ENCODE measurements around the gene ST13. TPM values are rescaled to one million over a fixed set of nuclear protein-coding genes. Genes with fewer than 3 reads are reported as not detected.
"Not testable (repeated sequence)": the region's sequence is repeated elsewhere in the genome, so short reads cannot be mapped to it uniquely, and the experiment has no call there.

The ST13 gene
- total RNA-seq (2012; rRNA removed), result 125 and 147 TPM in 2 replicates

GRCh38 chr22:40856513-40857308 is at the start of gene ST13, which contains the start of gene XPNPEP3:
Gene ST13 (minus strand): TSS chr22:40856639. CDS start chr22:40856540, 99 bp downstream.
Gene XPNPEP3 (plus strand): TSS chr22:40857148. CDS start chr22:40857182, 34 bp downstream.
- peaks cover 31% of the 10 kb centered on the region for H3K4me1 ChIP-seq (ENCODE audit: control insufficient read depth, insufficient read depth, low read length)
- H3K9ac ChIP-seq (ENCODE audit: low read depth, low read length), result peak within 1 kb of the TSS; percentile 97
- peaks cover 5% of the 10 kb centered on the region for H3K36me3 ChIP-seq (ENCODE audit: insufficient read depth, low read length)
- no peaks in the 10 kb centered on the region for H3K27me3 ChIP-seq (ENCODE audit: control insufficient read depth, insufficient read depth, low read length)
- peak within 1 kb of the TSS; percentile 84 for H3K4me3 ChIP-seq (ENCODE audit: low read length)
- no peaks in the 10 kb centered on the region for H3K9me3 ChIP-seq (replicated peaks; ENCODE audit: low read length)
- H3K4me2 ChIP-seq (ENCODE audit: low read length), result peak within 1 kb of the TSS; percentile 97

- Histone ChIP-seq H3K4me3 (ENCODE audit: low read length) (no peak overlapping the region), H3K9me3 (replicated peaks; ENCODE audit: low read length) (no peaks in the 10 kb centered on the region), H3K4me2 (ENCODE audit: low read length) (no peak overlapping the region), H3K36me3 (ENCODE audit: insufficient read depth, low read length) (peaks cover 14% of the 10 kb centered on the region), H3K27me3 (ENCODE audit: control insufficient read depth, insufficient read depth, low read length) (no peaks in the 10 kb centered on the region), H3K9ac (ENCODE audit: low read depth, low read length) (no peak overlapping the region), H3K4me1 (ENCODE audit: control insufficient read depth, insufficient read depth, low read length) (no peaks in the 10 kb centered on the region)
Measured at GRCh38 chr22:40904101-40904500, 47.7 kb upstream of the ST13 start.

- Histone ChIP-seq H3K4me2 (ENCODE audit: low read length) (peak overlapping the region; percentile 39), H3K9ac (ENCODE audit: low read depth, low read length) (no peak overlapping the region), H3K36me3 (ENCODE audit: insufficient read depth, low read length) (peaks cover 7% of the 10 kb centered on the region), H3K4me3 (ENCODE audit: low read length) (no peak overlapping the region), H3K9me3 (replicated peaks; ENCODE audit: low read length) (no peaks in the 10 kb centered on the region), H3K27me3 (ENCODE audit: control insufficient read depth, insufficient read depth, low read length) (no peaks in the 10 kb centered on the region), H3K4me1 (ENCODE audit: control insufficient read depth, insufficient read depth, low read length) (peaks cover 4% of the 10 kb centered on the region)
Measured at GRCh38 chr22:40898850-40899357, 42.5 kb upstream of the ST13 start.

- Histone ChIP-seq H3K9ac (ENCODE audit: low read depth, low read length) (no peak overlapping the region), H3K4me3 (ENCODE audit: low read length) (no peak overlapping the region), H3K4me2 (ENCODE audit: low read length) (no peak overlapping the region), H3K4me1 (ENCODE audit: control insufficient read depth, insufficient read depth, low read length) (peaks cover 4% of the 10 kb centered on the region), H3K36me3 (ENCODE audit: insufficient read depth, low read length) (peaks cover 7% of the 10 kb centered on the region), H3K27me3 (ENCODE audit: control insufficient read depth, insufficient read depth, low read length) (no peaks in the 10 kb centered on the region), H3K9me3 (replicated peaks; ENCODE audit: low read length) (no peaks in the 10 kb centered on the region)
Measured at GRCh38 chr22:40894417-40894816, 38.0 kb upstream of the ST13 start.

- Histone ChIP-seq H3K9me3 (replicated peaks; ENCODE audit: low read length) (no peaks in the 10 kb centered on the region), H3K27me3 (ENCODE audit: control insufficient read depth, insufficient read depth, low read length) (no peaks in the 10 kb centered on the region), H3K9ac (ENCODE audit: low read depth, low read length) (no peak overlapping the region), H3K36me3 (ENCODE audit: insufficient read depth, low read length) (peaks cover 27% of the 10 kb centered on the region), H3K4me2 (ENCODE audit: low read length) (no peak overlapping the region), H3K4me1 (ENCODE audit: control insufficient read depth, insufficient read depth, low read length) (no peaks in the 10 kb centered on the region), H3K4me3 (ENCODE audit: low read length) (no peak overlapping the region)
Measured at GRCh38 chr22:40890881-40891280, 34.4 kb upstream of the ST13 start.

- Histone ChIP-seq H3K36me3 (ENCODE audit: insufficient read depth, low read length) (peaks cover 27% of the 10 kb centered on the region), H3K4me2 (ENCODE audit: low read length) (no peak overlapping the region), H3K4me3 (ENCODE audit: low read length) (no peak overlapping the region)
Measured at GRCh38 chr22:40889116-40889515, 32.7 kb upstream of the ST13 start.

GRCh38 chr22:40878922-40879321 is 22.5 kb upstream of the ST13 start:
- no peak overlapping the region for H3K4me2 ChIP-seq (ENCODE audit: low read length)

More at GRCh38 chr22:40889116-40889515, 32.7 kb upstream of the ST13 start:
- Histone ChIP-seq H3K4me1 (ENCODE audit: control insufficient read depth, insufficient read depth, low read length) (no peaks in the 10 kb centered on the region), H3K9me3 (replicated peaks; ENCODE audit: low read length) (no peaks in the 10 kb centered on the region), H3K27me3 (ENCODE audit: control insufficient read depth, insufficient read depth, low read length) (no peaks in the 10 kb centered on the region), H3K9ac (ENCODE audit: low read depth, low read length) (no peak overlapping the region)

GRCh38 chr22:40877488-40877887 is 21.0 kb upstream of the ST13 start:
- Histone ChIP-seq H3K36me3 (ENCODE audit: insufficient read depth, low read length) (peaks cover 17% of the 10 kb centered on the region), H3K27me3 (ENCODE audit: control insufficient read depth, insufficient read depth, low read length) (no peaks in the 10 kb centered on the region), H3K4me3 (ENCODE audit: low read length) (no peak overlapping the region), H3K9ac (ENCODE audit: low read depth, low read length) (no peak overlapping the region), H3K4me1 (ENCODE audit: control insufficient read depth, insufficient read depth, low read length) (no peaks in the 10 kb centered on the region), H3K9me3 (replicated peaks; ENCODE audit: low read length) (no peaks in the 10 kb centered on the region), H3K4me2 (ENCODE audit: low read length) (no peak overlapping the region)

More at GRCh38 chr22:40878922-40879321, 22.5 kb upstream of the ST13 start:
- H3K4me3 ChIP-seq (ENCODE audit: low read length), result no peak overlapping the region
- H3K4me1 ChIP-seq (ENCODE audit: control insufficient read depth, insufficient read depth, low read length), result no peaks in the 10 kb centered on the region
- no peaks in the 10 kb centered on the region for H3K9me3 ChIP-seq (replicated peaks; ENCODE audit: low read length)
- no peak overlapping the region for H3K9ac ChIP-seq (ENCODE audit: low read depth, low read length)
- peaks cover 22% of the 10 kb centered on the region for H3K36me3 ChIP-seq (ENCODE audit: insufficient read depth, low read length)
- no peaks in the 10 kb centered on the region for H3K27me3 ChIP-seq (ENCODE audit: control insufficient read depth, insufficient read depth, low read length)

- Histone ChIP-seq H3K4me1 (ENCODE audit: control insufficient read depth, insufficient read depth, low read length) (no peaks in the 10 kb centered on the region), H3K9me3 (replicated peaks; ENCODE audit: low read length) (no peaks in the 10 kb centered on the region), H3K9ac (ENCODE audit: low read depth, low read length) (no peak overlapping the region), H3K27me3 (ENCODE audit: control insufficient read depth, insufficient read depth, low read length) (no peaks in the 10 kb centered on the region), H3K4me2 (ENCODE audit: low read length) (no peak overlapping the region), H3K36me3 (ENCODE audit: insufficient read depth, low read length) (peaks cover 13% of the 10 kb centered on the region), H3K4me3 (ENCODE audit: low read length) (no peak overlapping the region)
Measured at GRCh38 chr22:40876907-40877306, 20.5 kb upstream of the ST13 start.

GRCh38 chr22:40875111-40875510 is 18.7 kb upstream of the ST13 start:
- H3K9me3 ChIP-seq (replicated peaks; ENCODE audit: low read length), result no peaks in the 10 kb centered on the region
- H3K36me3 ChIP-seq (ENCODE audit: insufficient read depth, low read length), result peaks cover 13% of the 10 kb centered on the region
- H3K4me3 ChIP-seq (ENCODE audit: low read length), result no peak overlapping the region
- H3K27me3 ChIP-seq (ENCODE audit: control insufficient read depth, insufficient read depth, low read length), result no peaks in the 10 kb centered on the region
- H3K9ac ChIP-seq (ENCODE audit: low read depth, low read length), result no peak overlapping the region
- no peak overlapping the region for H3K4me2 ChIP-seq (ENCODE audit: low read length)
- no peaks in the 10 kb centered on the region for H3K4me1 ChIP-seq (ENCODE audit: control insufficient read depth, insufficient read depth, low read length)

GRCh38 chr22:40874016-40874415 is 17.6 kb upstream of the ST13 start:
- Histone ChIP-seq H3K9ac (ENCODE audit: low read depth, low read length) (no peak overlapping the region), H3K9me3 (replicated peaks; ENCODE audit: low read length) (no peaks in the 10 kb centered on the region), H3K27me3 (ENCODE audit: control insufficient read depth, insufficient read depth, low read length) (no peaks in the 10 kb centered on the region), H3K4me1 (ENCODE audit: control insufficient read depth, insufficient read depth, low read length) (no peaks in the 10 kb centered on the region), H3K4me2 (ENCODE audit: low read length) (no peak overlapping the region), H3K36me3 (ENCODE audit: insufficient read depth, low read length) (peaks cover 18% of the 10 kb centered on the region), H3K4me3 (ENCODE audit: low read length) (no peak overlapping the region)

- H3K27me3 ChIP-seq (ENCODE audit: control insufficient read depth, insufficient read depth, low read length); H3K4me3 ChIP-seq (ENCODE audit: low read length); H3K4me1 ChIP-seq (ENCODE audit: control insufficient read depth, insufficient read depth, low read length); H3K4me2 ChIP-seq (ENCODE audit: low read length); H3K9ac ChIP-seq (ENCODE audit: low read depth, low read length); H3K9me3 ChIP-seq (replicated peaks; ENCODE audit: low read length): not testable (repeated sequence)
- peaks cover 13% of the 10 kb centered on the region for H3K36me3 ChIP-seq (ENCODE audit: insufficient read depth, low read length)
Measured at GRCh38 chr22:40868379-40868778, 11.9 kb upstream of the ST13 start.

Data from skeletal muscle satellite cell (primary cell).